CD4-positive, alpha-beta T cell (primary cell): Measurements from ENCODE around the gene NFKBIA. TPM values are rescaled to one million over a fixed set of nuclear protein-coding genes. Genes with fewer than 3 reads are reported as not detected.
"Not testable (repeated sequence)": the region's sequence is repeated elsewhere in the genome, so short reads cannot be mapped to it uniquely, and the experiment has no call there.

ENCODE experiments used
- ATAC-seq: fragments of 200-7000 bp; cut with Tn5 transposase; one replicate; pipeline ENCODE4 v1.10.0; 2022; ENCODE audit warnings: mild to moderate bottlenecking; ENCODE audit not compliant: poor library complexity
- CTCF ChIA-PET: fragments of 350-600 bp; sonication (Branson Sonifier 250); formaldehyde crosslinking; loops from one replicate; lab custom pipeline; 2021; ENCODE audit warnings: antibody characterized with exemption, inconsistent platforms; lab: Charles Lee
- POLR2A ChIA-PET: fragments of 350-600 bp; sonication (Branson Sonifier 250); formaldehyde crosslinking; loops from one replicate; lab custom pipeline; 2021; ENCODE audit warnings: antibody characterized with exemption, inconsistent platforms; lab: Charles Lee
- DNase-seq, 14 experiments: peaks; one replicate each; pipeline ENCODE4 v3.0.0-alpha.2; 2013 to 2020; ENCODE audit warnings: mixed read lengths in 2 of 14
- H3K27ac ChIP-seq, 2 donors: one replicate each; pipeline versions ENCODE4 v1.5.1 to v1.7.0; 2013; ENCODE audit warnings: low read length in 2 of 2, low read depth in 1 of 2, mild to moderate bottlenecking in 1 of 2
- H3K27me3 ChIP-seq, 2 experiments: 1 replicate in 1 of 2; 2 replicates in 1 of 2; pipeline versions ENCODE4 v1.6.1 to v1.7.0; 2013; ENCODE audit warnings: low read length in 2 of 2, control low read depth in 1 of 2, mild to moderate bottlenecking in 1 of 2, moderate library complexity in 1 of 2; ENCODE audit not compliant: insufficient read depth in 2 of 2, control insufficient read depth in 1 of 2
- H3K36me3 ChIP-seq: one replicate; pipeline ENCODE4 v1.6.1; 2013; ENCODE audit warnings: low read length, control low read depth; ENCODE audit not compliant: insufficient read depth
- H3K4me1 ChIP-seq: one replicate; pipeline ENCODE4 v1.6.1; 2013; ENCODE audit warnings: low read length, control low read depth; ENCODE audit not compliant: insufficient read depth
- H3K4me3 ChIP-seq: one replicate; pipeline ENCODE4 v1.5.1; 2013; ENCODE audit warnings: mild to moderate bottlenecking, low read length, moderate library complexity
- H3K9me3 ChIP-seq, 2 experiments: 1 replicate in 1 of 2; 2 replicates in 1 of 2; pipeline versions ENCODE4 v1.6.1 to v1.7.0; 2013; ENCODE audit warnings: low read length in 2 of 2, mild to moderate bottlenecking in 2 of 2, control low read depth in 1 of 2, moderate library complexity in 1 of 2; ENCODE audit not compliant: control insufficient read depth in 1 of 2, insufficient read depth in 1 of 2
- H3K27ac Mint-ChIP-seq: one replicate; pipeline ENCODE4 v1.8.0; 2020; ENCODE audit warnings: mixed read lengths
- H3K27me3 Mint-ChIP-seq: one replicate; pipeline ENCODE4 v1.8.0; 2021; ENCODE audit warnings: mixed read lengths
- H3K36me3 Mint-ChIP-seq: one replicate; pipeline ENCODE4 v1.8.0; 2021; ENCODE audit warnings: low read depth, mixed read lengths
- H3K4me1 Mint-ChIP-seq: one replicate; pipeline ENCODE4 v1.8.0; 2021; ENCODE audit warnings: low read depth, mixed read lengths
- H3K4me3 Mint-ChIP-seq: one replicate; pipeline ENCODE4 v1.8.0; 2020; ENCODE audit warnings: mild to moderate bottlenecking, mixed read lengths
- H3K9me3 Mint-ChIP-seq: one replicate; pipeline ENCODE4 v1.8.0; 2020; ENCODE audit warnings: mixed read lengths
- CTCF ChIP-seq: fragments of 200-600 bp; IDR thresholded peaks from one replicate; pipeline ENCODE4 v1.8.0; 2022; ENCODE audit warnings: antibody characterized with exemption, mild to moderate bottlenecking
- intact Hi-C, 2 experiments: fragments of 100-400 bp; cut with DNase I in 1 of 2; cut with micrococcal nuclease in 1 of 2; formaldehyde crosslinking; loops; one replicate each; pipeline versions ENCODE4 v1.15.1 to v1.9.0; 2023 to 2025; cut with DNase I, micrococcal nuclease
- total RNA-seq, 174 experiments: library from RNA in 2 of 174; stranded (reverse) in 2 of 174; gene quantifications; one replicate each; pipeline ENCODE4 v1.2.3 and lab custom pipeline; 2021 to 2026

Gene NFKBIA
- total RNA-seq, 2 experiments from 2014 or later, result 977 to 1,030 TPM

- Mint-ChIP-seq H3K27me3 (no peaks in the 10 kb centered on the region), H3K36me3 (no peaks in the 10 kb centered on the region), H3K4me3 (no peak overlapping the region), H3K9me3 (no peaks in the 10 kb centered on the region), H3K4me1 (no peaks in the 10 kb centered on the region), H3K27ac (no peak overlapping the region)
- ATAC-seq (no peak), DNase-seq (no peak)
- Histone ChIP-seq H3K4me1 (no peaks in the 10 kb centered on the region), H3K27me3 (no peaks in the 10 kb centered on the region), H3K27ac (no peak overlapping the region), H3K36me3 (no peaks in the 10 kb centered on the region), H3K9me3 (no peaks in the 10 kb centered on the region), H3K4me3 (no peak overlapping the region)
- ChIA-PET POLR2A (no interaction called here), CTCF (no interaction called here)
- TF ChIP-seq CTCF, result no peak
- intact Hi-C loops, result loop anchor here in 1 of 2 experiments (5.0 kb wide), 1 partner anchor 32 kb away; no protein-coding TSS in a partner anchor
Observed at GRCh38 chr14:35384455-35385041, 20.0 kb downstream of the NFKBIA start.

GRCh38 chr14:35383569-35384454 lies 20.7 kb downstream of the NFKBIA start:
- intact Hi-C loops, result no loop called here
- Mint-ChIP-seq H3K4me3 (no peak overlapping the region), H3K9me3 (no peaks in the 10 kb centered on the region), H3K36me3 (no peaks in the 10 kb centered on the region), H3K27me3 (no peaks in the 10 kb centered on the region), H3K27ac (no peak overlapping the region), H3K4me1 (no peaks in the 10 kb centered on the region)
- CTCF ChIA-PET, result no interaction called here
- Histone ChIP-seq H3K27me3 (no peaks in the 10 kb centered on the region), H3K9me3 (no peaks in the 10 kb centered on the region), H3K4me3 (no peak overlapping the region), H3K36me3 (no peaks in the 10 kb centered on the region), H3K27ac (no peak overlapping the region), H3K4me1 (no peaks in the 10 kb centered on the region)
- TF ChIP-seq CTCF, result no peak
- ATAC-seq (no peak), DNase-seq (no peak)
- POLR2A ChIA-PET, result no interaction called here

GRCh38 chr14:35380794-35381193 lies 23.8 kb downstream of the NFKBIA start:
- Histone ChIP-seq H3K36me3 (no peaks in the 10 kb centered on the region), H3K9me3 (no peaks in the 10 kb centered on the region), H3K27me3 (no peaks in the 10 kb centered on the region), H3K4me3 (no peak overlapping the region), H3K4me1 (no peaks in the 10 kb centered on the region), H3K27ac (no peak overlapping the region)
- no peaks in the 10 kb centered on the region for H3K4me1 Mint-ChIP-seq
- no peaks in the 10 kb centered on the region for H3K36me3 Mint-ChIP-seq
- ATAC-seq (no peak), DNase-seq (no peak)
- ChIA-PET POLR2A (interaction anchor here (2.8 kb wide), 1 partner anchor 23 kb away, joined by 10 read pairs; the partner anchor contains the start of gene NFKBIA), CTCF (no interaction called here)
- no peak overlapping the region for H3K4me3 Mint-ChIP-seq
- no peaks in the 10 kb centered on the region for H3K9me3 Mint-ChIP-seq
- intact Hi-C loops, result no loop called here
- TF ChIP-seq CTCF, result no peak
- no peak overlapping the region for H3K27ac Mint-ChIP-seq
- H3K27me3 Mint-ChIP-seq, result no peaks in the 10 kb centered on the region

GRCh38 chr14:35379234-35379933 lies 25.2 kb downstream of the NFKBIA start:
- ATAC-seq, H3K4me3 Mint-ChIP-seq, H3K27me3 Mint-ChIP-seq, H3K27ac ChIP-seq, H3K27me3 ChIP-seq, H3K9me3 ChIP-seq, H3K27ac Mint-ChIP-seq, H3K4me1 ChIP-seq, H3K4me3 ChIP-seq, H3K9me3 Mint-ChIP-seq, H3K36me3 ChIP-seq, H3K36me3 Mint-ChIP-seq, intact Hi-C loops, CTCF ChIA-PET, DNase-seq, H3K4me1 Mint-ChIP-seq: not testable (repeated sequence)
- POLR2A ChIA-PET, result interaction anchor here (2.8 kb wide), 1 partner anchor 25 kb away, joined by 10 read pairs; the partner anchor contains the start of gene NFKBIA
